Loucy (cell line): Measurements from ENCODE around the gene DUSP22.

Source experiments
- H2AFZ ChIP-seq: fragments of 200-600 bp; sonication (generic); 2 replicates; pipeline ENCODE4 v1.6.0; 2016; ENCODE audit warnings: antibody characterized with exemption, mild to moderate bottlenecking, low read length, moderate library complexity
- H3F3A ChIP-seq: fragments of 200-600 bp; 2 replicates; pipeline ENCODE4 v1.6.0; 2016; ENCODE audit warnings: antibody characterized with exemption, low read depth, mild to moderate bottlenecking
- H3K27me3 ChIP-seq: fragments of 200-600 bp; sonication (generic); 2 replicates; pipeline ENCODE4 v1.6.1; 2014; ENCODE audit warnings: low read length, mild to moderate bottlenecking; ENCODE audit not compliant: insufficient read depth, poor library complexity, severe bottlenecking
- H3K36me3 ChIP-seq: fragments of 200-600 bp; sonication (generic); 2 replicates; pipeline ENCODE4 v1.6.1; 2016; ENCODE audit warnings: low read length; ENCODE audit not compliant: insufficient read depth
- H3K4me1 ChIP-seq: fragments of 200-600 bp; sonication (generic); 2 replicates; pipeline ENCODE4 v1.5.1; 2014; ENCODE audit warnings: low read length, mild to moderate bottlenecking; ENCODE audit not compliant: insufficient read depth, poor library complexity, severe bottlenecking
- H3K4me2 ChIP-seq: fragments of 200-600 bp; sonication (generic); 2 replicates; pipeline ENCODE4 v1.6.0; 2014; ENCODE audit warnings: antibody characterized with exemption, low read length, low read depth, mild to moderate bottlenecking; ENCODE audit not compliant: poor library complexity, severe bottlenecking
- H3K4me3 ChIP-seq: fragments of 200-600 bp; sonication (generic); 2 replicates; pipeline ENCODE4 v1.5.1; 2014; ENCODE audit warnings: low read length, mild to moderate bottlenecking, mixed read lengths; ENCODE audit not compliant: poor library complexity, severe bottlenecking
- H3K79me2 ChIP-seq: fragments of 200-600 bp; sonication (generic); 2 replicates; pipeline ENCODE4 v1.6.1; 2014; ENCODE audit warnings: low read length; ENCODE audit not compliant: insufficient read depth
- H3K9ac ChIP-seq: fragments of 200-600 bp; sonication (generic); 2 replicates; pipeline ENCODE4 v1.6.0; 2014; ENCODE audit warnings: mild to moderate bottlenecking, low read depth, low read length, moderate library complexity; ENCODE audit not compliant: poor library complexity, severe bottlenecking
- H3K9me2 ChIP-seq: fragments of 200-600 bp; sonication (generic); replicated peaks from 2 replicates; pipeline ENCODE4 v1.6.1; 2016; ENCODE audit warnings: low read depth, low read length, mixed read lengths
- H3K9me3 ChIP-seq: fragments of 200-600 bp; sonication (generic); 2 replicates; pipeline ENCODE4 v1.6.1; 2014; ENCODE audit warnings: mild to moderate bottlenecking, antibody characterized with exemption, low read length, low read depth; ENCODE audit not compliant: insufficient read depth
- H4K20me1 ChIP-seq: fragments of 200-600 bp; sonication (generic); 2 replicates; pipeline ENCODE4 v1.6.0; 2014; ENCODE audit warnings: antibody characterized with exemption, low read length, mild to moderate bottlenecking; ENCODE audit not compliant: insufficient read depth, poor library complexity, severe bottlenecking
- EZH2phosphoT487 ChIP-seq: fragments of 200-600 bp; IDR thresholded peaks from 2 replicates; pipeline ENCODE4 v1.6.1; 2018; ENCODE audit warnings: antibody characterized with exemption, mild to moderate bottlenecking, moderate library complexity, borderline replicate concordance
- TF ChIP-seq, protein P1 (sequence below): fragments of 200-600 bp; sonication (generic); conservative IDR thresholded peaks from 2 replicates; pipeline ENCODE4 v1.5.1; 2014; ENCODE audit warnings: mild to moderate bottlenecking, antibody characterized with exemption, low read length

DUSP22 gene

GRCh38 chr6:320351-321157 is 28.3 kb downstream of the DUSP22 start:
- Histone ChIP-seq H3K27me3 (no peaks in the 10 kb centered on the region), H2AFZ (no peak overlapping the region), H3F3A (no peaks in the 10 kb centered on the region), H4K20me1 (no peaks in the 10 kb centered on the region), H3K9me3 (no peaks in the 10 kb centered on the region), H3K9me2 (no peaks in the 10 kb centered on the region), H3K4me3 (no peak overlapping the region), H3K79me2 (no peaks in the 10 kb centered on the region; the same call in 1 of the 2 replicates), H3K9ac (no peak overlapping the region), H3K4me2 (no peak overlapping the region), H3K4me1 (peaks cover 10% of the 10 kb centered on the region), H3K36me3 (peaks cover 3% of the 10 kb centered on the region; the same call in 1 of the 2 replicates)
- TF ChIP-seq EZH2phosphoT487 = no peak
- TF ChIP-seq, protein P1, sequence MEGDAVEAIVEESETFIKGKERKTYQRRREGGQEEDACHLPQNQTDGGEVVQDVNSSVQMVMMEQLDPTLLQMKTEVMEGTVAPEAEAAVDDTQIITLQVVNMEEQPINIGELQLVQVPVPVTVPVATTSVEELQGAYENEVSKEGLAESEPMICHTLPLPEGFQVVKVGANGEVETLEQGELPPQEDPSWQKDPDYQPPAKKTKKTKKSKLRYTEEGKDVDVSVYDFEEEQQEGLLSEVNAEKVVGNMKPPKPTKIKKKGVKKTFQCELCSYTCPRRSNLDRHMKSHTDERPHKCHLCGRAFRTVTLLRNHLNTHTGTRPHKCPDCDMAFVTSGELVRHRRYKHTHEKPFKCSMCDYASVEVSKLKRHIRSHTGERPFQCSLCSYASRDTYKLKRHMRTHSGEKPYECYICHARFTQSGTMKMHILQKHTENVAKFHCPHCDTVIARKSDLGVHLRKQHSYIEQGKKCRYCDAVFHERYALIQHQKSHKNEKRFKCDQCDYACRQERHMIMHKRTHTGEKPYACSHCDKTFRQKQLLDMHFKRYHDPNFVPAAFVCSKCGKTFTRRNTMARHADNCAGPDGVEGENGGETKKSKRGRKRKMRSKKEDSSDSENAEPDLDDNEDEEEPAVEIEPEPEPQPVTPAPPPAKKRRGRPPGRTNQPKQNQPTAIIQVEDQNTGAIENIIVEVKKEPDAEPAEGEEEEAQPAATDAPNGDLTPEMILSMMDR = no peak

- no peaks in the 10 kb centered on the region for H3K9me2 ChIP-seq
- no peak for TF ChIP-seq EZH2phosphoT487
- TF ChIP-seq, protein P1 = no peak
- no peaks in the 10 kb centered on the region; the same call in 1 of the 2 replicates for H3K79me2 ChIP-seq
- no peaks in the 10 kb centered on the region for H3F3A ChIP-seq
- no peak overlapping the region for H3K9ac ChIP-seq
- no peak overlapping the region for H3K4me3 ChIP-seq
- H4K20me1 ChIP-seq = no peaks in the 10 kb centered on the region
- H3K36me3 ChIP-seq = no peaks in the 10 kb centered on the region
- peaks cover 10% of the 10 kb centered on the region for H3K4me1 ChIP-seq
- H2AFZ ChIP-seq = no peak overlapping the region
- no peaks in the 10 kb centered on the region for H3K9me3 ChIP-seq
- no peaks in the 10 kb centered on the region for H3K27me3 ChIP-seq
- no peak overlapping the region for H3K4me2 ChIP-seq
These were observed 28.8 kb downstream of the DUSP22 start for GRCh38 chr6:321158-321438.

DNA sequence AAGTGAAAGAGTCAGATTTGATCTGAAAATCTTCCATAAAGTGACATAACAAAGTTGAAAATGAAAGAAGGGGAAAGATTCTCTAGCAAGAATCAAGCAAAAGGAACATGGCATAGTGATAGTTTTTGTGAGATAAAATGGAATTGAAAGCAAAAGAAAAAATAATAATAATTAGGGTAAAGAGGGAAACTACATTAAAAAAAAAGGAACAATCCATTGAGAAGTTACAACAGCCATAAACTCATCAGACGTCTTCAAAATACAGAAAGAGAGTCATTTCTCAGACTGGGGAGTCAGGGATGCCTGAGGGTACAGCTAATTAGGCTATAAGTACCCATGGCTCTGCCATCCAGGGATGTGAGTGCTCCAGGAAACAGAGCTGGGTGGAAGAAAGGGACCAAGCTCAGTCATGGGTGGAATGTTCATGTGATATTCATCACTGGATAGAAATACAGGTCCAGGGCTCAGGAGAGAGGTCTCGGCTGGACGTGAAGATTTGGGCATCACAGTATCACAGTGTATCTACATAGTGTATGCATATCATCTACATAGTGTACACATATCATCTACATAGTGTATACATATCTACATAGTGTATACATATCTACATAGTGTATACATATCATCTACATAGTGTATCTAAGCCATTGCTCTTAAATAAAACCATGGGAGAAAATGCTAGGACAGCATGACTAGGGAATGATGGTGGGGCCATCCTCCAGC is 29.4 kb downstream of the DUSP22 start:
- Histone ChIP-seq H3K36me3 (peaks cover 4% of the 10 kb centered on the region; the same call in 1 of the 2 replicates), H3K79me2 (no peaks in the 10 kb centered on the region; the same call in 1 of the 2 replicates), H3K4me1 (peaks cover 9% of the 10 kb centered on the region), H3K9ac (no peak overlapping the region), H3K27me3 (no peaks in the 10 kb centered on the region), H2AFZ (no peak overlapping the region), H4K20me1 (no peaks in the 10 kb centered on the region), H3K9me3 (no peaks in the 10 kb centered on the region), H3F3A (no peaks in the 10 kb centered on the region), H3K4me3 (no peak overlapping the region), H3K9me2 (no peaks in the 10 kb centered on the region), H3K4me2 (no peak overlapping the region)
- TF ChIP-seq EZH2phosphoT487 = no peak
- TF ChIP-seq, protein P1 = no peak
